ENCODE results near the gene ZBTB40. TPM values are rescaled to one million over a fixed set of nuclear protein-coding genes. Genes with fewer than 3 reads are reported as not detected.

Gene ZBTB40
- polyA plus RNA-seq, 2 of the 4 experiments (the other 2 are of a cell fraction) = 6.2 to 7.0 TPM

GRCh38 chr1:22517956-22518355, 66.3 kb downstream of the ZBTB40 start:
- ATAC-seq (no peak), DNase-seq (ENCODE audit: low read depth in 1 of 2, low spot score in 1 of 2) (no peak), FAIRE-seq (no peak)
- H3K9me3 ChIP-seq = no peaks in the 10 kb centered on the region
- H3K4me3 ChIP-seq = no peak overlapping the region
- no peak overlapping the region for H3K4me2 ChIP-seq
- POLR2A ChIA-PET = no interaction called here
- H3K4me1 ChIP-seq = no peaks in the 10 kb centered on the region
- 93% methylated on average over 7 of the region's 7 CpGs for WGBS (ENCODE audit: missing lambda C conversion rate)
- no peak overlapping the region for H3K27ac ChIP-seq
- TF ChIP-seq ZNF302 (CRISPR knock-in tag; IDR thresholded peaks at IDR 0.05) = no peak
- TF ChIP-seq HEYL (CRISPR knock-in tag; IDR thresholded peaks at IDR 0.05) = no peak
- TF ChIP-seq PBX3 (IDR thresholded peaks at IDR 0.05) = no peak
- TF ChIP-seq, protein P1, sequence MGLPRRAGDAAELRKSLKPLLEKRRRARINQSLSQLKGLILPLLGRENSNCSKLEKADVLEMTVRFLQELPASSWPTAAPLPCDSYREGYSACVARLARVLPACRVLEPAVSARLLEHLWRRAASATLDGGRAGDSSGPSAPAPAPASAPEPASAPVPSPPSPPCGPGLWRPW (IDR thresholded peaks at IDR 0.05) = no peak
- TF ChIP-seq NFE2L2 (conservative IDR thresholded peaks at IDR 0.05; ENCODE audit: low read length) = no peak
- TF ChIP-seq GATA3 (IDR thresholded peaks at IDR 0.05; ENCODE audit: borderline replicate concordance) = no peak
- no peak for TF ChIP-seq JUNB (IDR thresholded peaks at IDR 0.05)
- TF ChIP-seq JUN (IDR thresholded peaks at IDR 0.05) = no peak
- no peak for TF ChIP-seq ESRRA (IDR thresholded peaks at IDR 0.05; ENCODE audit: borderline replicate concordance, low read length)
- TF ChIP-seq SMC3 (IDR thresholded peaks at IDR 0.05) = no peak
- TF ChIP-seq, protein P2, sequence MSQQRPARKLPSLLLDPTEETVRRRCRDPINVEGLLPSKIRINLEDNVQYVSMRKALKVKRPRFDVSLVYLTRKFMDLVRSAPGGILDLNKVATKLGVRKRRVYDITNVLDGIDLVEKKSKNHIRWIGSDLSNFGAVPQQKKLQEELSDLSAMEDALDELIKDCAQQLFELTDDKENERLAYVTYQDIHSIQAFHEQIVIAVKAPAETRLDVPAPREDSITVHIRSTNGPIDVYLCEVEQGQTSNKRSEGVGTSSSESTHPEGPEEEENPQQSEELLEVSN (IDR thresholded peaks at IDR 0.05; ENCODE audit: borderline replicate concordance, low read depth) = no peak
- TF ChIP-seq RFX5 (IDR thresholded peaks at IDR 0.05) = no peak
- no peak for TF ChIP-seq EHF (CRISPR knock-in tag; IDR thresholded peaks at IDR 0.05)
- TF ChIP-seq, protein P3, sequence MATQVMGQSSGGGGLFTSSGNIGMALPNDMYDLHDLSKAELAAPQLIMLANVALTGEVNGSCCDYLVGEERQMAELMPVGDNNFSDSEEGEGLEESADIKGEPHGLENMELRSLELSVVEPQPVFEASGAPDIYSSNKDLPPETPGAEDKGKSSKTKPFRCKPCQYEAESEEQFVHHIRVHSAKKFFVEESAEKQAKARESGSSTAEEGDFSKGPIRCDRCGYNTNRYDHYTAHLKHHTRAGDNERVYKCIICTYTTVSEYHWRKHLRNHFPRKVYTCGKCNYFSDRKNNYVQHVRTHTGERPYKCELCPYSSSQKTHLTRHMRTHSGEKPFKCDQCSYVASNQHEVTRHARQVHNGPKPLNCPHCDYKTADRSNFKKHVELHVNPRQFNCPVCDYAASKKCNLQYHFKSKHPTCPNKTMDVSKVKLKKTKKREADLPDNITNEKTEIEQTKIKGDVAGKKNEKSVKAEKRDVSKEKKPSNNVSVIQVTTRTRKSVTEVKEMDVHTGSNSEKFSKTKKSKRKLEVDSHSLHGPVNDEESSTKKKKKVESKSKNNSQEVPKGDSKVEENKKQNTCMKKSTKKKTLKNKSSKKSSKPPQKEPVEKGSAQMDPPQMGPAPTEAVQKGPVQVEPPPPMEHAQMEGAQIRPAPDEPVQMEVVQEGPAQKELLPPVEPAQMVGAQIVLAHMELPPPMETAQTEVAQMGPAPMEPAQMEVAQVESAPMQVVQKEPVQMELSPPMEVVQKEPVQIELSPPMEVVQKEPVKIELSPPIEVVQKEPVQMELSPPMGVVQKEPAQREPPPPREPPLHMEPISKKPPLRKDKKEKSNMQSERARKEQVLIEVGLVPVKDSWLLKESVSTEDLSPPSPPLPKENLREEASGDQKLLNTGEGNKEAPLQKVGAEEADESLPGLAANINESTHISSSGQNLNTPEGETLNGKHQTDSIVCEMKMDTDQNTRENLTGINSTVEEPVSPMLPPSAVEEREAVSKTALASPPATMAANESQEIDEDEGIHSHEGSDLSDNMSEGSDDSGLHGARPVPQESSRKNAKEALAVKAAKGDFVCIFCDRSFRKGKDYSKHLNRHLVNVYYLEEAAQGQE (IDR thresholded peaks at IDR 0.05) = no peak
- no peak for TF ChIP-seq EP300 (IDR thresholded peaks at IDR 0.05)
- CTCF ChIA-PET = no interaction called here

- ATAC-seq (no peak), FAIRE-seq (no peak), DNase-seq (ENCODE audit: low read depth in 1 of 2, low spot score in 1 of 2) (no peak)
- ChIA-PET CTCF (no interaction called here), POLR2A (no interaction called here)
- no peaks in the 10 kb centered on the region for H3K9me3 ChIP-seq
- no peak overlapping the region for H3K4me2 ChIP-seq
- H3K4me1 ChIP-seq = no peaks in the 10 kb centered on the region
- H3K27ac ChIP-seq = no peak overlapping the region
- TF ChIP-seq CBX8 (IDR thresholded peaks at IDR 0.05) (no peak), POLR2AphosphoS2 (conservative IDR thresholded peaks at IDR 0.05; ENCODE audit: low read length) (no peak), FOSL2 (IDR thresholded peaks at IDR 0.05) (no peak), FOSL2 (CRISPR knock-in tag; IDR thresholded peaks at IDR 0.05) (no peak), KDM5A (IDR thresholded peaks at IDR 0.05) (no peak)
- no peak overlapping the region for H3K4me3 ChIP-seq
- WGBS (ENCODE audit: missing lambda C conversion rate) = 84% methylated on average over 3 of the region's 3 CpGs
These were observed 66.7 kb downstream of the ZBTB40 start for GRCh38 chr1:22518379-22518778.

GRCh38 chr1:22520871-22521270, 69.2 kb downstream of the ZBTB40 start:
- no peak for FAIRE-seq
- ATAC-seq = no peak
- CTCF ChIA-PET = interaction anchor here (1.0 kb wide), 1 partner anchor 146 kb away, joined by 3 read pairs; no protein-coding TSS in a partner anchor
- WGBS (ENCODE audit: missing lambda C conversion rate) = 97% methylated on average over 9 of the region's 9 CpGs
- H3K4me1 ChIP-seq = no peaks in the 10 kb centered on the region
- no peak overlapping the region for H3K27ac ChIP-seq
- no peak overlapping the region for H3K4me3 ChIP-seq
- no peak for DNase-seq (ENCODE audit: low read depth in 1 of 2, low spot score in 1 of 2)
- POLR2A ChIA-PET = no interaction called here
- TF ChIP-seq HDAC2 (IDR thresholded peaks at IDR 0.05) (no peak), KDM5A (IDR thresholded peaks at IDR 0.05) (no peak), PHF8 (IDR thresholded peaks at IDR 0.05; ENCODE audit: borderline replicate concordance, low read depth) (no peak), CBX2 (IDR thresholded peaks at IDR 0.05; ENCODE audit: borderline replicate concordance, low read depth) (no peak), ESRRA (IDR thresholded peaks at IDR 0.05; ENCODE audit: borderline replicate concordance, low read length) (no peak), NR3C1 (IDR thresholded peaks at IDR 0.05) (no peak), SREBF2 (IDR thresholded peaks at IDR 0.05) (no peak), MAZ (IDR thresholded peaks at IDR 0.05; ENCODE audit: borderline replicate concordance, low read depth, low read length) (no peak), GATA3 (IDR thresholded peaks at IDR 0.05; ENCODE audit: borderline replicate concordance) (no peak), FOSL2 (IDR thresholded peaks at IDR 0.05) (no peak), FOSL2 (CRISPR knock-in tag; IDR thresholded peaks at IDR 0.05) (no peak)
- no peak overlapping the region for H3K4me2 ChIP-seq
- H3K9me3 ChIP-seq = no peaks in the 10 kb centered on the region
